Stomach (tissue), 4 donors: ENCODE data around the gene CHCHD3.

Experiments used
- EP300 ChIP-seq: sonication (generic); formaldehyde crosslinking; IDR thresholded peaks from one replicate; pipeline ENCODE4 v1.6.1; 2017; ENCODE audit warnings: antibody characterized with exemption
- POLR2A ChIP-seq, 4 donors: fragments of 450-650 bp; IDR thresholded peaks; one replicate each; pipeline ENCODE4 v1.6.1; 2016; ENCODE audit warnings: antibody characterized with exemption in 4 of 4, control low read depth in 2 of 4, mild to moderate bottlenecking in 1 of 4, moderate library complexity in 1 of 4
- POLR2AphosphoS5 ChIP-seq, 3 donors: sonication (generic); formaldehyde crosslinking; IDR thresholded peaks; one replicate each; pipeline ENCODE4 v1.6.1; 2016; ENCODE audit warnings: antibody characterized with exemption in 3 of 3
- TF ChIP-seq, protein P1 (sequence below), 7 experiments: fragments of 450-650 bp in 4 of 7; fragments of 200-600 bp in 3 of 7; sonication (generic) in 3 of 7; IDR thresholded peaks; one replicate each; pipeline ENCODE4 v1.5.1; 2016 to 2019; ENCODE audit warnings: antibody characterized with exemption in 7 of 7, control low read depth in 2 of 7, mild to moderate bottlenecking in 1 of 7

DNA sequence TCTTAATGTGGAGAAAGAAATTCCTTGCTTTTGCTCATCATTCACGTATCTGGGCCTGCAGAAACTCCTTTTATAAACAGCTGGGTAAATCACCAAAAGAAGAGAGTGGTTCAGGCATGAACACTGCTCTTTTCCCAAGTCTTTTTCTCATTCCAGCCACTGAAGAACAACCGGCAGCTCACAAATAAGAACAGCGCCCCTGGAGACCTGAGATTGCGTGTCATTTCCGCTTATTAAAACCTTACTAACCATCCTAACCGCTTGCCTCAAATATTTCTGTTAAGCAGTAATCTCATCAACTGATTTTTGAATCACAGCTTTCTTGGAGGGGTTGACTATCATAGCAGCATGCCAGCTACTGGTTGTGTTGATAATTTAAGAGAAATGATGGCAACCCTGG is 292.6 kb downstream of the CHCHD3 start:
- TF ChIP-seq, protein P1, sequence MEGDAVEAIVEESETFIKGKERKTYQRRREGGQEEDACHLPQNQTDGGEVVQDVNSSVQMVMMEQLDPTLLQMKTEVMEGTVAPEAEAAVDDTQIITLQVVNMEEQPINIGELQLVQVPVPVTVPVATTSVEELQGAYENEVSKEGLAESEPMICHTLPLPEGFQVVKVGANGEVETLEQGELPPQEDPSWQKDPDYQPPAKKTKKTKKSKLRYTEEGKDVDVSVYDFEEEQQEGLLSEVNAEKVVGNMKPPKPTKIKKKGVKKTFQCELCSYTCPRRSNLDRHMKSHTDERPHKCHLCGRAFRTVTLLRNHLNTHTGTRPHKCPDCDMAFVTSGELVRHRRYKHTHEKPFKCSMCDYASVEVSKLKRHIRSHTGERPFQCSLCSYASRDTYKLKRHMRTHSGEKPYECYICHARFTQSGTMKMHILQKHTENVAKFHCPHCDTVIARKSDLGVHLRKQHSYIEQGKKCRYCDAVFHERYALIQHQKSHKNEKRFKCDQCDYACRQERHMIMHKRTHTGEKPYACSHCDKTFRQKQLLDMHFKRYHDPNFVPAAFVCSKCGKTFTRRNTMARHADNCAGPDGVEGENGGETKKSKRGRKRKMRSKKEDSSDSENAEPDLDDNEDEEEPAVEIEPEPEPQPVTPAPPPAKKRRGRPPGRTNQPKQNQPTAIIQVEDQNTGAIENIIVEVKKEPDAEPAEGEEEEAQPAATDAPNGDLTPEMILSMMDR (IDR thresholded peaks at IDR 0.05) = no peak
- no peak for TF ChIP-seq POLR2A (IDR thresholded peaks at IDR 0.05)
- no peak for TF ChIP-seq POLR2AphosphoS5 (IDR thresholded peaks at IDR 0.05)
- no peak for TF ChIP-seq EP300
